NCI-H69 (cell line): ENCODE results near the gene HKDC1.

ENCODE experiments used
- DNase-seq: peaks from one replicate; lab custom pipeline; 2025; lab: John Stamatoyannopoulos, UW

HKDC1 gene

DNA sequence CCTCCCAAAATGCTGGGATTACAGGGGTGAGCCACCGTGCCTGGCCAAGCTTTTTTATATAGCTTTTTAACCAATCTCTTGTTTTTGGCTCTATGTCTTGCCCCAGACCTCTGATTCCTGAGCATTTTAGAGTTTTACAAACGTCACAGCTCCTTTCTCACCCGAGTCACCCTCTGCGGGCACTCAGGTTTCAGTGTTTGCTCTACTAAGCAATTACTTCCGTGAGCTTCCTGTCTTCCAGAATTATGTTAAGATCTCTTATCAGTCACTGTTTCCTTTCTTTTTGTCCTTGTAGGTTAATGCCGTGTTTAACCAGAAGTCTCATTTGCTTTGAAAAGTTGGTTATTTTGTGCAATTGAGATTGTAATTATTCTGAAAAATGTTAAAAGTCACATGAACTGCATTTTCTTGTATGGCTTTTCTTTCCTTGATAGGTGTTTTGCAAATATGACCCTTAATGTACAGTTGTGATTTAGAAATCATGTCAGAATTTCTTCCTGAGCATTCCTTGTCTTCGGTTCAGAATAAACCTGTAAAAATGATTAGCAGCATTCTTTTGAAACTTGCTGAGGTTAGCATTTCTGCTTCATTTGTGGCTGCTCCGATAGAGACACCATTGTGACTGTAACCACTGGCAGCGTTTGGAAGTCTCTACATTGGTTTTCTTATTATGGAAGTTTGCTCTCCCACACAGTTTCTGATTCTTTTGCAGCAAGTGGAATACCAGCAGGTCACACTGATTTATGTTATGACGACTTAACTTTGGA, 4.5 kb upstream of the HKDC1 start:
- no peak for DNase-seq

DNA sequence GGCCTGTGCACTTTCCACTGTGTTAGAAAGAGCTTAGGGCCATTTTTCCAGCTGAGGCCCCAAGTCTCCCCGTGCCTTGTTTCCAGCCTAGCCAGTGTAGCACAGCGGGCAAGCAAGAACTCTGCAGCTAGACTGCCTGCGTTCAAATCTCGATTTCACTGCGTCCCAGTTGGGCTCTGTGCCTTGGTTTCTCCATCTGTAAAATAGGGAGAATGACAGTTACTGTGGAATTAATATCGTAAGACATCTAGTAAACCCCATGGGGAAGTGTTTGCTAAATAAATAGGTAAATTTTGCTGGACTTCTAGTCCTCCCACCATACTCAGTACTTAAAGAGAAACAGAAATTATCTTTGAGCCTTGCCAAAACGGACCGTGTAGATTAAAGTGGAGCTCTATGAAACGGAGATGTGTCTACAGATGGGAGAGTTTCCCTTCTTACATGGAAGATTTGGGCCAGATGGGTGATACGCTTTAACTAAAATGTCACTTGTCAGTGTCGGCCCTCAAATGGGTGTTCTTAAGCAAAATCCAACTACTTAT, 3.5 kb upstream of the HKDC1 start:
- no peak for DNase-seq

DNA sequence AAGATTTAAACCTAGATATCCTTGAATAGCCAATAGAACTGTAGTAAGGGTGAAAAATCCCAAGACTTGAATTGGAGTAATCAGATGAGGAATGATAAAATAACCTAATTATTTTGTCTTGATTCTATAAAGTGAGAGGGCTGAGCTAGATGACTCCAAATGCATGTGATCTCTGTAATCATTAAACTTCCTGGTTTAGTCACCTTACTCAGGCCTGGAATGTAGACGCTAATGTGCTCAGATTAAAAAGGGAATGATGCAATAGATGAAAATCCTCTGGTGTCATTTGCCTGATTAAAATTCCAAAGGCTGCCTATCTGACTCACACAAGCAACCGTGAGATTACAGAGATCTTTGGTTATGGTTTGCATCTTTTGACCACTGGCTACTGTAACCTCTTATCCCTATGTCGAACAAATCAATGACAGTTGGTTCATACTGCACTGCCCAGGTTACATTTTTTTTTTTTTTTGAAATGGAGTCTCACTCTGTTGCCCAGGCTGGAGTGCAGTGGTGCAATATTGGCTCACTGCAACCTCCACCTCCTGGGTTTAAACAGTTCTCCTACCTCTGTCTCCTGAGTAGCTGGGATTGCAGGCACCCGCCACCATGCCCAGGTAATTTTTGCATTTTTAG, 2.9 kb upstream of the HKDC1 start:
- peak; percentile 15 for DNase-seq

DNA sequence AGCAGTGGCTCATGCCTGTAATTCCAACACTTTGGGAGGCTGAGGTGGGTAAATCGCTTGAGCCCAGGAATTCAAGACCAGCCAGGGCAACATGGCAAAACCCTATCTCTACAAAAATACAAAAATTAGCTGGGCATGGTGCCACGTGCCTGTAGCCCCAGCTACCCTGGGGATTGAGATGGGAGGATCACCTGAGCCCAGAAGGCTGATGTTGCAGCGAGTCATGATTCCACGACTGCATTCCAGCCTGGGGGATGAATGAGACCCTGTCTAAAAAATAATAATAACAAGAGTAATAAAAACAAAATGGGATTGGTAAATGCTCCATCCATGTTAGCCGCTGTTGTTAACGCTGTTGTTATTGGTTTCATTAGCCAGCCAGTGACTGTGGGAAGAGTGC, 1.3 kb upstream of the HKDC1 start:
- no peak for DNase-seq

DNA sequence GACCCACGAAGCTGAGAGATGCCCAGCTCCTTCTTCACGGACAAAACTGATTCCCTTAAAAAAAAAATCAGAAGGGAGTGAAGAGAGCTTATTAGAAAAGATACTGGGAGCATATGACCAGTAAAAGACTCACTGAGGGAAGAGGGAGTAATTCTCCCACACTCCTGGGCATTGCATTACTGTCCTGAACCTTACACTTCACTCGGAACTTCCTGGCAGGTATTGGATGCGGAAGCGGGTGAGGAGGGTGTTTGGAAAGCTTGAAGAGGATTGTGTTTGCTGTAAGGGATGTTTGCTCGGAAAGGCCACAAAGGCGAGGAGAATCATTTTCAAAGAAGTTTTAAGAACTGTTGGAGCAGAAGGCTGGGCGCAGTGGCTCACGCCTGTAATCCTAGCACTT, 375 bp downstream of the HKDC1 start:
- DNase-seq: no peak

DNA sequence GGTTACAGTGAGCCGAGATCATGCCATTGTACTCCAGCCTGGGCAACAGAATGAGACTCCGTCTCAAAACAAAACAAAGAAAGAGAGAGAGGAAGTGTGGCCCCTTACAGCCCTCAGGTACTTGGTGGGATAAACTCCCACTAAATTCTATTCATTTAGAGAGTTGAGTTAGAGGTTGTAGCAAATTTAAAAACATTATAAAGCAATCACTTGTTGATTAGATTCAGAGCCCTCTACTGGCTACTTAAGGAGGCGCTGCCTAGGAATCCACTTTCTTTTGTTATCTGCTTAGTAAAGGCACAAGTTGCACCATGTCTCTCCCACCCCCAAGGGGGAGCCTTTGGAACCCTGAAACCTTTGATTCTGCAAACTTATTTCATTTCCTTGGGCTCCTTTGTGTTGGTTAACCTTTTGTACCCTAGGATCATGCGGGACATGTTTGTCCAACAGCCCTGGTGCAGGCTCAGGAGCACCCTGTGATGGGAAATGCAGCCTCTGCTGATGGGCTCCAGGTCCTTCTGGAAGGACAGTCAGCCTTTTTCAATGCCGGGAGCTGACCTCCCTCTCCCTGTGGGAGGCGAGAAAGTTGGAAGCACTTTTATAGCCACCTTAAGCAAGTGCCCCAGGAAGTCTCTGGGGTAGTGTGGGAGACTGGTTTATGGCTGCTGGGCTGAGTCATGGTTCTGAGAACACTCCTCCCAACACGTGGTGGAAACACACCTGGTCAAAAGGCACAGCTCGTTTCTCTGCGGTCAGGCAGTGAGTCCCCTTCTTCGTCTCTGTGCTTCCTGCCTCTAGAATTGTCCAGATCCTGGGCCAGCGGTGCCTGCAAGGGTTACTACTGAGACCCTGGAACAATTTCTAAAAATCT, 2.3 kb downstream of the HKDC1 start:
- DNase-seq: peak; percentile 45

DNA sequence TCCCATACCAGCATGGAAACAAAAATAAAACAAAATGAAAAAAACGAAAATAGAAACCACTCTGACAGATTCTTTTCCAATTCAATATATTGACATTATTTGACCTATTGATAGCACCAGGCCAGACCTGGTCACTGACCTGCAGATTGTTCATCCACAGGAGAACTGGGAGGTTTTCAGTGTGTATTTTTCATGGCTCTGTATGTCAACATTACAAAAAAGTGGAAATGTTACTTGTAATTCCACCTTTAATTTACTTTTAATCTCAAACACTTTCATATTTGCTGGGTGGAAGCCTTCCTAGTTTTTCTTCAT, 2.9 kb downstream of the HKDC1 start:
- no peak for DNase-seq

DNA sequence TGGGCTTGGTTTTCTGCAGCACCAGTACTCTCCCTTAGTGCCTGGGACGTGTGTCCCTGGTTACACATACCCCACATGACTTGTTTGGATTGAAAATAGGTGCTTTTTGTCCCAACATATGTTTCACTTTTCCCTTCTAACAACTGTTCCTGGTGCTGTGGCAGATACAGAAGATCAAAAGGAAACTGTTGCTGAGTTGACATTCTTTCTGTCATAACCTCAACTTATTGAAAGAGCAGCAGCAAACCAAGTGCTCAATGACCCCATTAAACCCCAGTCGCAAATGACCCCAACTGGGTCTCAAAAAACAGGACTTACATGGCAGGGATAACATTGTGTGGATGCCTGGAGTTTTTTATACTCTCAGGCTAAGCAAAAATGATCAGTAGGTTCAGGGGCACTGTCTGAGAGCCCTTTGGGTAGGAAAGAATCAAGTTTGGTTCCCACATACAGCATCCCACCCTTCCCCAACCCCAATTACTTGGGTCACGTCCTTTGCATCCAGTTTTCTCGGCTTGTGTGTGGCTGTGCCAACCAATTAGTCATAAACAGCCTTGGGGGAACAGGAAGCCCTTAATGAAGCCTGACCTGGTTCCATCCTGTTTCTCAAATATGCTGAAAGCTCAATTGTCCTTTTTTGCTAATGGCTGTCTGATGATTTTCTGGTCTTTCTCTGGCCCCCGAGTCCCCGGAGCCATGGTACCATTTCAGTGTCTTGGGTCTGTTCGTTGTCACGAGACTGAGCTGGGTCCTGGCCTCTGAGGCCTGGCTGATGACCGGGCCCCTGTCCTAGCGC, 4.9 kb downstream of the HKDC1 start:
- peak; percentile 18 for DNase-seq

DNA sequence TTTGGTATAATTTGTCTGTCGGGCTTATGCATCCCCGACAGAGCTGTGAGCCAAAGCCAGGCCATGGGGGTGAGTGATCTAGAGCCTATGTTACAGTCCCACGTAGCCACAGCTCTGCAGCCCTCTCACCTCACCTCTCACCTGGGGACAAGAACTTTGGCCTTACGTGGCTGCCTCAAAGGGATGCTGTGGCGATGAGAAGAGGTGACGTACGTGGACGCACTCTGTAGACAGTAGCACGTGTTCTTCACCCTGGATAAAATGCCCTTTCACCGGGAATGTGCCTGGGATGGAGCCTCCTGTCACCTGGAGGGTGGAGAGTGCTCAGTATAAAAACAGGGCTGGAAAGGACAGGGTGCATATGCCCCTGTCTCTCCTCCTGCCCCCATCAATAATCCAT, 5.5 kb downstream of the HKDC1 start:
- DNase-seq: no peak

DNA sequence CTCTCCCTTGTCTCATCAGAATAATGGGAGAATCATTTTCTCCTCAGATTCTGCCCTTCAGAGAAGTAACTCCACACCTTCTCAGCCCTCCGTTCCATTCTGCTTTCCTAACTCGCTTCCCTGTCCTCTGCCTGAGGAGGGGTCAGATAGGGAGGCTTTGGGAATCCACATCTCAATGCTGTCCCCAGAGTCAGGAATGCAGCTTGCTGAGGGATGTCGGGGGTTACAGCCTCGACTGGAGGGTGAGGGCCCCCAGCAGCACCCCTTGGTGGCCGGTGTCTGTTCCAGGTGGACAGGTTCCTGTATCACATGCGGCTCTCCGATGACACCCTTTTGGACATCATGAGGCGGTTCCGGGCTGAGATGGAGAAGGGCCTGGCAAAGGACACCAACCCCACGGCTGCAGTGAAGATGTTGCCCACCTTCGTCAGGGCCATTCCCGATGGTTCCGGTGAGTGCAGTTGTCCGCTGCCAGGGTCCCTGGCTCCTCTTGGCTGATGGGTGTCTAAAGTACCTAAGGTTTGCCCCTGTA, 6.9 kb downstream of the HKDC1 start:
- DNase-seq: no peak

DNA sequence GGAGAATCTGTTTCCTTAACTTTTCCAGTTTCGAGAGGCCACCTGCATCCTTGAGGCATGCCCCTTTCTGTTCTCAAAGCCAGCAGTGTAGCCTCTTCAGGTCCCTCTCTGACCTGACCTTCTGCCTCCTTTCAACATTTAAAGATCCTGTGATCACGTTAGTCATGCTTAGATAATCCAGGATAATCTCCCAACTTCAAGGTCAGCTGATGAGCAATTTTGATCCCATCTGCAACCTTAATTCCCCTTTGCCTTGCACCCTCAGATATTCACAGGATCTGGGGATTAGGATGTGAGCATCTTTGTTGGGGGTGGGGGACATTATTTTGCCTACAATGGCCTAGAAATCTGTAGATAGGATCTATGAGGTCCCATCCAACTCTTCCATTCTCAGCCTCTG, 8.0 kb downstream of the HKDC1 start:
- no peak for DNase-seq

DNA sequence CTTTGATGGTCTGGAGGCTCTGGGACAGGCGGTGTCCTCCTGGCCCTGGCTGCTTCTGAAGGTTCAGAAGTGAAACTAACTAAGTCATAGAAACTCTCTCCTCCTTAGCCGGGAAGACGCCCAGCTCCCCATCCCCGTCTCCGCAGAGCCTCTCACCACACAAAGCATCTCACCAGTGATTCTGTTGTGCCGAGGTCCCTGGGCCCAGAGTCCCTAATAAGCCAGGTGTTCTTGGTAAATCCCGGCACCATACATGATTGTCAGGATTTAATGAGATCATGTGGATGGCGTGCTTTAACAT, 9.4 kb downstream of the HKDC1 start:
- no peak for DNase-seq

- no peak for DNase-seq
Measured at GRCh38 chr10:69230128-69230527, 10.0 kb downstream of the HKDC1 start.

DNA sequence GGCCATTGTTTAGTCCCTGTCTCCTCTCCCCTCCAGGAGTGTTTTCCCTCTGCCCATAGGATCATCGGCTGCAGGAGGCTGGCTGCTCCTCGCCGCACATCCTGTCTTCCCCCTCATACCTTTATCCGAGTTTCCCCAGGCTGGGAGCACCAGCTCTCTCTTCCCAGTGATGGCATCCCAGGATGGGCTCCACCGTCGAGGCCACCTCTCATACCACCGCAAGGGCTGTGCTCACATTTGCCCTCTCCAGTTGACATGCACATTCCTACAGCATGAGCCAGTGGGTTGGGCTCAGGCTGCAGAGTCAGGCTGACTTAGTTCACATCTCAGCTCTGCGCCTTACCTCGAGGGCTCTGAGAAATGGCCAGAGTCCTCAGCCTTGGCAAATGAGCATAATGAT, 12.1 kb downstream of the HKDC1 start:
- no peak for DNase-seq

DNA sequence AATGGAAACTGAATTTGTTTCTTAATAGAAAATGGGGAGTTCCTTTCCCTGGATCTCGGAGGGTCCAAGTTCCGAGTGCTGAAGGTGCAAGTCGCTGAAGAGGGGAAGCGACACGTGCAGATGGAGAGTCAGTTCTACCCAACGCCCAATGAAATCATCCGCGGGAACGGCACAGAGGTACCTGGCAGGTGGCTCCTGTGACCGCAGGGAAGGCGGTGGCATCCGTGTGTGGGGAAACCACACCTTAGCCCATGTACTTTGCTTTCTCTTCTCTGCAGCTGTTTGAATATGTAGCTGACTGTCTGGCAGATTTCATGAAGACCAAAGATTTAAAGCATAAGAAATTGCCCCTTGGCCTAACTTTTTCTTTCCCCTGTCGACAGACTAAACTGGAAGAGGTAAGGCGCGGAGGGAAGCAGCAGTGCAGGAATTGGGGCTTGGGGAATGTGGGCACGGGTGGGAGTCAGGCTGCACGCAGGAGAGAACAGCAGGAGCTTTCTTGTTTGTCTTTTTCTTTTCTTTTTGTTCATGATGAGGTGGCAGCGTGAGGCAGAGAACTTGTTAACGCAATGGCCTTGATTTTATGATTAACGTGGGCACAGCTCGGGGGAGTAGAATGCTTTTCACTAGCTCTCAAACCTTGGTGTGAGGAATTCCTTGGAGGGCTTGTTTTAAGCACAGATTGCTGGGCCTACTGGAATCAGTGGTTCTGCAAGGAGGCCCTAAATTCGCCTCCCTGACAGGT, 12.8 kb downstream of the HKDC1 start:
- DNase-seq: no peak

DNA sequence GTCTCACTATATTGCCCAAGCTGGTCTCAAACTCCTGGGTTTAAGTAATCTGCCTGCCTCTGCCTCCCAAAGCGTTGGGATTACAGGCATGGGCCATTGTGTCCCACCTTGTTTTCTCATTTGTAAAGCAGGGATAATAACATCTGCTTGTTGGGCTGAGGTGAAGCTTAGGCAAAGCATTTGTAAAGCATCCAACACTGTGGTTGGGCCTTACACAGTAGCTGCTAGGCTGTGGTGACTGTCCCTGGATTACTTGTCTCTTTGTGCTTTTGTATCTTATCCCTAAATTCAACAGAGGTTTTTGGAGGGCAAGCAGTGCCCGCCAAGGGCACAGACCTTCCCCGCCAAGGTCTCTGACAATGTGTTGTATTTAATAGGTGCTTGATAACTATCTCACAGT, 14.3 kb downstream of the HKDC1 start:
- DNase-seq: no peak

DNA sequence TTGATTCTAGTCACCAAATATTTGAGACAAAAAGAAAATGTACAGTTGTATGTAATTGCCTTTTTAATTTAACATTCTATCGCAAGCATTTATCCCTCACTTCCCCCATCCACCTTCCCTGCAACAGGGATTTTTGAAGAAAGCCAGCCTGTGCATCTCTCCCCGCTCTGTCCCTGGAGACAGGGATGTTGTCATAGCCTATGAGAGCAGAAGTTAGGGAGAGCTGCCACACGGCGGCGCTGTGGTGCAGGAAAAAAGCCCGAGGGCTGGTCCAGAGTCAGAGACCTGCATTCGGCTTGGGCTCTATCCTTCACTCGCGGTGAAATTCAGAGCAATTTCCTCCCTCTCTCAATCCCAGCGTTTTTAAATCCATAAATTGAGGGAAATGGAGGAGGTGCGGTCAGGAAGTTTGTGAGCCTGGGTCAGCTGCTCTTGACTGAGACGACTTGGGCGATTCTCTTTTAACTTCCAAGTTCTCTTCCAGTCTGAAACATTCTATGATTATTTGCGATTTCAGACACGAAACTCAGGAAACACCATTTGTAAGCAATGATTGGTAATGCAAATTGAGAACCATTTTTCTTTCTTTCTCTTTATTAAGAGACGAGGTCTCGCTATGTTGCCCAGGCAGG, 17.5 kb downstream of the HKDC1 start:
- DNase-seq: peak; percentile 70

DNA sequence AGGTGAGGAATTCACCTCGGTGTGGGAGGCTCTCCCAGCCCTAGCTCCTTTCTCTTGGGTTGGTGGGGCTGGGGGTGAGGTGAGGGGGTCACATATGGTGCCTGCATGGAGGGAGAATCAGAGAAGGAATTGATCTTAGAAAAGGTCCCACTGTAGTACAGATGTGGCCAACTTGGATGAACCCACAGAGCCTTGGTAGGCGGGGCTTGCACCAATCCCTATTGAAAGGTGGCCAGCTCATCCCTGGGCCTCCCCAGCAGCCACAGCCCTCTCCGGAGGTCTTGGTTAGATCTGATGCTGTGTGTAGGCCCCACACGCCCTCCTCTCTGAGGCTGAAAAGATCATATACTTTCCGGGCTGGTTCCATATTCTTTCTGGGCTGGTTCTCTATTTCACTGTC, 19.0 kb downstream of the HKDC1 start:
- DNase-seq: no peak

DNA sequence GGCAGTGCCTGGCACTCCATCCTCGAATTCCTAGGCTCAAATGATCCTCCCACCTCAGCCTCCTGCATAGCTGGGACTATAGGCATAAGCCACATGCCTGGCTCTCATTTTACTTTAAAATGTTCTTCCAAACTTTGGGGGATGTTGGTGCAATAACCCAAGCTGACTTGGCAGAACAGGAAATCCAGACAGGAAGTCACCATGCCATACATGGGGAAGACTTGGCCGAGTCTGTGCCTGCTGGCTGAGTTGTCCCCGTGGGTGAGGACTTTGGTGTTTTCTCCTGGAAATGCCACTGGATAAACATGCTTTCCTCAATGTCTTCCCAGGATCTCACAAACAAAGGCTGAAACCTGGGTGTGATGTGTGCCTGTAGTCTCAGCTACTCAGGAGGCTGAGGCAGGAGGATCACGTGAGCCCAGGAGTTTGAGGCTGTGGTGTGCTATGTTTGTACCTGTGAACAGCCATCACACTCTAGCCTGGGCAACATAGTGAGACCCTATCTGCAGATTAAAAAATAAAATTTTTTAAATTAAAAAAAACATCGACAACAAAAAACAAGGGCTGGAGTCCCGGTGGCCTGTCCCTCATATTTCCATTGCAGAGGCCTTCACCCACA, 19.8 kb downstream of the HKDC1 start:
- no peak for DNase-seq

- no peak for DNase-seq
Measured at GRCh38 chr10:69240455-69240854, 20.3 kb downstream of the HKDC1 start.
